ENCODE data around the gene SLK. TPM values are rescaled to one million over a fixed set of nuclear protein-coding genes. Genes with fewer than 3 reads are reported as not detected.

SLK gene
- total RNA-seq, 6 donors from 2014 or later = 38.7 to 103 (median 58.1) TPM

DNA sequence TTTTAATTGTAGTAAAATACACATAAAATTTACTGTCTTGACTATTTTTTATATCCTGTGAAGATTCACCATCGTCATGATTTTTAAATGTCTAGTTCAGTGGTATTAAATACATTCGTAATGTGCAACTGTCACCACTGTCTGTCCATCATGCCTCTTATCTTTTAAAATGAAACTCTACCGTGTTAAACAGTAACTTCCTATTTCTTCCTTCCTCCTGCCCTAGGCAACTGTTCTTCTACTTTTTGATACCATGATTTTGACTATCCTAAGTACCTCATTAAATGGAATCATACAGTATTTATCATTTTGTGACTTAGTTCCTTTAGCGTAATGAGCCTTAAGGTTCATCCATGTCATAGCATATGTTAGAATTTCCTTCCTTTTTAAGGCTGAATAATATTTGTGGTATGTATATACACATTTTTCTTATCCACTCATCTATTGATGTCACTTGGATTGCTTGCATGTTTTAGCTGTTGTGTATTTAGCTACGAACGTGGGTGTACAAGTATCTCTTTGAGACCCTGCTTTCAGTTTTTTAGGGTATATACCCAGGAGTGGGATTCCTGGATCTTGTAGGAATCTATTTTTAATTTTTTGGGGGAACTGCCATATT, 13.5 kb downstream of the SLK start:
- H3K27me3 ChIP-seq = no peaks in the 10 kb centered on the region
- ATAC-seq (ENCODE audit: low FRiP score in 2 of 2) (no peak), DNase-seq (no peak)
- no peaks in the 10 kb centered on the region for H3K9me3 ChIP-seq
- WGBS, 2 donors = 56 to 59% methylated on average over 6 of the region's 6 CpGs
- no peaks in the 10 kb centered on the region for H3K36me3 ChIP-seq
- TF ChIP-seq, protein P1, sequence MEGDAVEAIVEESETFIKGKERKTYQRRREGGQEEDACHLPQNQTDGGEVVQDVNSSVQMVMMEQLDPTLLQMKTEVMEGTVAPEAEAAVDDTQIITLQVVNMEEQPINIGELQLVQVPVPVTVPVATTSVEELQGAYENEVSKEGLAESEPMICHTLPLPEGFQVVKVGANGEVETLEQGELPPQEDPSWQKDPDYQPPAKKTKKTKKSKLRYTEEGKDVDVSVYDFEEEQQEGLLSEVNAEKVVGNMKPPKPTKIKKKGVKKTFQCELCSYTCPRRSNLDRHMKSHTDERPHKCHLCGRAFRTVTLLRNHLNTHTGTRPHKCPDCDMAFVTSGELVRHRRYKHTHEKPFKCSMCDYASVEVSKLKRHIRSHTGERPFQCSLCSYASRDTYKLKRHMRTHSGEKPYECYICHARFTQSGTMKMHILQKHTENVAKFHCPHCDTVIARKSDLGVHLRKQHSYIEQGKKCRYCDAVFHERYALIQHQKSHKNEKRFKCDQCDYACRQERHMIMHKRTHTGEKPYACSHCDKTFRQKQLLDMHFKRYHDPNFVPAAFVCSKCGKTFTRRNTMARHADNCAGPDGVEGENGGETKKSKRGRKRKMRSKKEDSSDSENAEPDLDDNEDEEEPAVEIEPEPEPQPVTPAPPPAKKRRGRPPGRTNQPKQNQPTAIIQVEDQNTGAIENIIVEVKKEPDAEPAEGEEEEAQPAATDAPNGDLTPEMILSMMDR (IDR thresholded peaks at IDR 0.05) = no peak
- TF ChIP-seq POLR2A (IDR thresholded peaks at IDR 0.05) (no peak), POLR2AphosphoS5 (IDR thresholded peaks at IDR 0.05) (no peak), EP300 (IDR thresholded peaks at IDR 0.05) (no peak)
- H3K4me3 ChIP-seq = no peak overlapping the region
- no peak overlapping the region for H3K27ac ChIP-seq
- H3K4me1 ChIP-seq = peaks cover 17 to 57% (median 33%) of the 10 kb centered on the region in 4 donors

DNA sequence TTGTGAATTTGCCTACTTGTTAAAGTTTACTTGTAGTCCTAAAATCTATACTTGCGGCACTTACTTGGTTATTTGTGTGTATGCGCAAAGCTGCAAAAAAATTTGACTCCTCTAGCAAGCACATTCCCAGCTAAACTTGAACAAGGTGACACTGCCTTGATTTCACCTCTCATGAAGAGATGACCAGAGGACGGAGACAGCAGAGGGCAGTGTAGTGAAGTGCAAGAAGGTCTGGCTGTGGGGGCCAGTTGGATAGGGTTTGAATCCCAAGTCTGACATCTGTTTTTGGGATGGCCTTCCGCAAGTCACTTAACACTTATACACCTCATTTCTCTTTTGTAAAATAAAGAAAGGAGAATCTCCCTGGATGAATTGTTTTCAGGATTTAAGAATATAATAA, 15.7 kb downstream of the SLK start:
- Histone ChIP-seq H3K4me3 (no peak overlapping the region), H3K27me3 (no peaks in the 10 kb centered on the region), H3K27ac (no peak overlapping the region), H3K4me1 (peaks cover 23 to 54% (median 36%) of the 10 kb centered on the region in 4 donors), H3K36me3 (no peaks in the 10 kb centered on the region), H3K9me3 (no peaks in the 10 kb centered on the region)
- ATAC-seq (ENCODE audit: low FRiP score in 2 of 2) (no peak), DNase-seq (no peak)
- TF ChIP-seq POLR2AphosphoS5 (IDR thresholded peaks at IDR 0.05) (no peak), EP300 (IDR thresholded peaks at IDR 0.05) (no peak), POLR2A (IDR thresholded peaks at IDR 0.05) (no peak)
- TF ChIP-seq, protein P1 (IDR thresholded peaks at IDR 0.05) = no peak
- WGBS, 2 donors = 94 to 95% methylated on average over 4 of the region's 4 CpGs

DNA sequence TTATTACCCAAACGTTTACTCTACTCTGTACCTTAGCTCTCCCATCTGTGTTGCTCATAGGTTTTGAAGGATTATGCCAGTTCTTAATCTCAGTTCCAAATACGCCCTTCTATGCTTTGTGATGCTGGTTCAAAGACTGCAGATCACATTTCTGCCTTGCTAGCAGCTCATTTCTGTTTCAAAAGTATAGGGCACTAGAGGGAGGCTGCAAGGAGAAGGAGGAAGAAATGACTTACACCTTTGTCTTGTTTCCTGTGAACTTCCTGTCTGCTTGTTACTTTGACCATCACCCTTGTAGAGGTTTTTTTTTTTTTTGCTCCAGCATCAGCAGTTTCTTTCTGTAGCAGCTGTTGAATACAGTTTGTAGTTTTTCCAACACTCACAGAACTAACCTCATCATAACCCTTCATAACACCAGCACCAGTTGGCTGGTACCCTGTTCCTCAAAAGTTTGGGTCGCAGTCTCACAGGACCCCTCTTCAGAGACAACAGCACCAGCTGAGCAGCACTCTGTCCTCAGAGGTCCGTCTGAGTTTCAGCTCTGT, 16.5 kb downstream of the SLK start:
- TF ChIP-seq POLR2A (IDR thresholded peaks at IDR 0.05) (no peak), POLR2AphosphoS5 (IDR thresholded peaks at IDR 0.05) (no peak), EP300 (IDR thresholded peaks at IDR 0.05) (no peak)
- TF ChIP-seq, protein P1 (IDR thresholded peaks at IDR 0.05) = no peak
- H3K4me1 ChIP-seq = peaks cover 23 to 57% (median 41%) of the 10 kb centered on the region in 4 donors
- peak overlapping the region in 3 of 4 donors; percentile 12 to 61 (median 61) for H3K27ac ChIP-seq
- H3K4me3 ChIP-seq = no peak overlapping the region
- no peaks in the 10 kb centered on the region for H3K36me3 ChIP-seq
- DNase-seq (no peak), ATAC-seq (ENCODE audit: low FRiP score in 2 of 2) (peak in 1 of 2 donors; percentile 21)
- 27 to 41% methylated on average over 4 of the region's 4 CpGs for WGBS, 2 donors
- H3K27me3 ChIP-seq = no peaks in the 10 kb centered on the region
- H3K9me3 ChIP-seq = no peaks in the 10 kb centered on the region

DNA sequence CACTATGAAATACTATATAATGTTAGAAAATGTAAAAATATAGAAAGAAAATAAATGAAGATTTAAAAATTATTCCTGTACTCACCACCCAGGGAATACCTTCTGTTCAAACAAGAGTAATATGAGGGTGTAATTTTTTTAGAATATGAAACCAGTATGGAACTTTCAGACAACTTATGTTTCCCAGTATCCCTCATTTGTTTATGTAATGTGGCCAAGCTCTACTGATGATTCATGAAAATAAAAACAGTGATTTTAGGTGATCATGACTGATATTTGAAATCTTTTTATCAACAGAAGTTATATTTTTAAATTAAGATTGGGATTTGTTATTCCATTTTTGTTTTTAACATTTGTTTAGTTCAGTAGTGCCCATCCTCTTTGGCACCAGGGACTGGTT, 18.8 kb downstream of the SLK start:
- Histone ChIP-seq H3K27me3 (no peaks in the 10 kb centered on the region), H3K9me3 (no peaks in the 10 kb centered on the region), H3K36me3 (no peaks in the 10 kb centered on the region), H3K4me1 (peaks cover 27 to 63% (median 48%) of the 10 kb centered on the region in 4 donors), H3K4me3 (no peak overlapping the region), H3K27ac (no peak overlapping the region)
- no peak for DNase-seq
- ATAC-seq (ENCODE audit: low FRiP score in 2 of 2) = no peak
- no peak for TF ChIP-seq POLR2A (IDR thresholded peaks at IDR 0.05)
- TF ChIP-seq, protein P1 (IDR thresholded peaks at IDR 0.05) = no peak
- TF ChIP-seq POLR2AphosphoS5 (IDR thresholded peaks at IDR 0.05) = no peak
- no peak for TF ChIP-seq EP300 (IDR thresholded peaks at IDR 0.05)

DNA sequence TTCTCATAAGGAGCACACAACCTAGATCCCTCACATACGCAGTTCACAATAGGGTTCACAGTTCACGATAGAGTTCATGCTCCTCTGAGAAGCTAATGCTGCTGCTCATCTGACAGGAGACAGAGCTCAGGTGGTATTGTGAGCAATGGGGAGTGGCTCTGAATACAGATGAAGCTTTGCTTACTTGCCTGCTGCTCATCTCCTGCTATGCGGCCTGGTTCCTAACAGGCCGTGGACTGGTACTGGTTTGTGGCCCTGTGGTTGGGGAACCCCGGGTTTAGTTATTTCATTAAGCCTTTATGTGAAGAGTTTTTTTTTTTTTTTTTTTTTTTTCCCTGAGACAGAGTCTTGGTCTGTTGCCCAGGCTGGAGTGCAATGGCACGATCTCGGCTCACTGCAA, 19.4 kb downstream of the SLK start:
- no peak for ATAC-seq (ENCODE audit: low FRiP score in 2 of 2)

More for the DNA sequence above, 19.4 kb downstream of the SLK start:
- H3K9me3 ChIP-seq = no peaks in the 10 kb centered on the region
- TF ChIP-seq POLR2A (IDR thresholded peaks at IDR 0.05) = no peak
- no peak for TF ChIP-seq POLR2AphosphoS5 (IDR thresholded peaks at IDR 0.05)
- TF ChIP-seq EP300 (IDR thresholded peaks at IDR 0.05) = no peak
- TF ChIP-seq, protein P1 (IDR thresholded peaks at IDR 0.05) = no peak
- no peak overlapping the region for H3K4me3 ChIP-seq
- WGBS, 2 donors = 84 to 85% methylated on average over 7 of the region's 7 CpGs
- no peaks in the 10 kb centered on the region for H3K36me3 ChIP-seq
- H3K27ac ChIP-seq = no peak overlapping the region
- H3K27me3 ChIP-seq = no peaks in the 10 kb centered on the region
- H3K4me1 ChIP-seq = peaks cover 27 to 63% (median 48%) of the 10 kb centered on the region in 4 donors
- no peak for DNase-seq

Data from upper lobe of left lung (tissue), 6 donors.